T-helper 9 cell (primary cell): Measurements from ENCODE around the gene POTEJ.
"Not testable (repeated sequence)": the region's sequence is repeated elsewhere in the genome, so short reads cannot be mapped to it uniquely, and the experiment has no call there.

ENCODE experiments used
- DNase-seq: peaks from one replicate; pipeline ENCODE4 v3.0.0-alpha.2; 2020
- total RNA-seq, 2 donors: gene quantifications; one replicate each; lab custom pipeline; 2026; lab: John Stamatoyannopoulos, UW

The POTEJ gene
- total RNA-seq: 0 to 0.07 reads per million in 2 donors

GRCh38 chr2:130611140-130611539, at the start of gene POTEJ:
TSS of gene POTEJ (plus strand) at chr2:130611440. CDS start at chr2:130611533, 93 bp downstream.
- DNase-seq: not testable (repeated sequence)

- not testable (repeated sequence) for DNase-seq
Observed at GRCh38 chr2:130566165-130566564, 45.1 kb upstream of the POTEJ start.

- DNase-seq: not testable (repeated sequence)
Observed at GRCh38 chr2:130571929-130572328, 39.3 kb upstream of the POTEJ start.

- DNase-seq: not testable (repeated sequence)
Observed at GRCh38 chr2:130574230-130574629, 37.0 kb upstream of the POTEJ start.

GRCh38 chr2:130576209-130576784, 34.9 kb upstream of the POTEJ start:
- DNase-seq: not testable (repeated sequence)

DNA sequence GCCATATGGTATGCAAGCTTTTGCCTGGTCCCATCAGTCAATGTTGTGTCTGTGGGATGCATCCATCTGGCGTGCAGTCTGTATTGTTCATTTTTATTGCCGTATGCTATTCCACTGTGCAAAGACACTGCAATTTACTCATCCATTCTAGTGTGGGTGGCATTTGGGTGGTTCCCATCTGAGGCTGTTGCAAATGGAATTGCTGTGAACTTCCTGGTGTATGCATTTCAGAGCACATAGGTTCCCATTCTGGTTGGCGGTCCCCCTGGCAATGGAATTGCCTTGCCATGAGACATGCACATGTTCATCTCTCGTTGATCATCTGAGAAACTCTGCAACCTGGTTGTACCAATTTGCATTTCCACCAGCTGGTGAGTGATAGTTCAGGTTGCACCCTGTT, 33.7 kb upstream of the POTEJ start:
- DNase-seq: not testable (repeated sequence)

DNA sequence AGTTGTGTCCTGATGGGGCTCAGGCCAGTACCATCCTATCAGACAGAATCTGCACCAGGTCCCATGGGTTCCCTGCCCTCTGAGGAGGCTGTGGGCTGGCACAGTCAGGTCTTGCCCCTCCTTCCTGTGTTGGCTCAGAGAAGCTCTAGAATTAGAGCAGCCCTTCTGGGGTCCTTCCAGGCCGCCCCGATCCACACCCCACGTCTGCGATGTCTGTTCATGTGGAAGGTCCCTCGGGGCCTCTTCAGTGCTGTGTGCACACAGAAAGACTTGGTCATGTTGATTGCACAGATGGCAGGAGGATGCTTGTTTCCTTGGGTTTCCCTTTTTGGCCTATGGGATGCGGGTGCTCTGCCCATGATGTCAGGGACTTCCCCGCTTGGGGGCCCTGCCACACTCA, 32.1 kb upstream of the POTEJ start:
- not testable (repeated sequence) for DNase-seq

GRCh38 chr2:130581491-130581890, 29.7 kb upstream of the POTEJ start:
- DNase-seq: not testable (repeated sequence)

DNA sequence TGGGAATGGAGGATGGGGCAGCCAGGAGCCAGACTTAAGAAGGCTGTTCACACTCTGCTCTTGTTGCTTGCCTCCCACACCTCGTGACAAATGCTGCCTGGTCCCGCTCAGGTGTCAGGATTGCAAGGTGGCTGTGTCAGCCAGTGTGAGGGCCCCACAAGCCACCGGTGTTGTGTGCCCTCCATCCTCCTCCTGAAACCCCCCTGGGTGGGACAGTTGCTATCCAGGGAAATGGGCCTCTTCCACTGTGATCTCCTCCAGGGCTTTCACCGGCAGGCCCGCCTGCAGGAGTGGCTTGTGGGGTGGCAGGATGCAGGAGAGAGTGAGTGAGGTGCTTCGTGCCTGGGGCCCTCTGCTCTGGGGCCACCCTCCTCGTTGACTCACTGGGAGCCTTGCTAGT, 28.3 kb upstream of the POTEJ start:
- not testable (repeated sequence) for DNase-seq

DNA sequence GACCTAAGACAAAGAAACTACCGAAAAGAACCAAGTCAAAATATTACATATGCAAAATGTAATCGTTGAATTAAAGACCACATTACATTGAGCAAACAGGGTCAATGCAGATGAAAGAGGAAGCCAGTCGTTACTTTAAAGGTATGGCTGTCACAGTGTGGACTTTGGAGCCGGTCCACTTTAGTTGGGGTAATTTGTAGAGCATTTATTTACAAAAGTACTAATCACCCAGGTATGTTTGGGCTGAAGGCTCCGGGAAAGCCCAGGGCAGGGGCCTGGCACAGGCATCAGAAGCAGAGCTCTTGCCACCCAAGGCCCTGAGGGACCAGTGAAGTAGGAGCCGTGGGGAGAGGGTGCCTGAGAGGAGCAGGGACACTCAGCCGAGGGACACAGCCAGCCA, 27.7 kb upstream of the POTEJ start:
- not testable (repeated sequence) for DNase-seq

GRCh38 chr2:130584726-130585125, 26.5 kb upstream of the POTEJ start:
- not testable (repeated sequence) for DNase-seq

DNA sequence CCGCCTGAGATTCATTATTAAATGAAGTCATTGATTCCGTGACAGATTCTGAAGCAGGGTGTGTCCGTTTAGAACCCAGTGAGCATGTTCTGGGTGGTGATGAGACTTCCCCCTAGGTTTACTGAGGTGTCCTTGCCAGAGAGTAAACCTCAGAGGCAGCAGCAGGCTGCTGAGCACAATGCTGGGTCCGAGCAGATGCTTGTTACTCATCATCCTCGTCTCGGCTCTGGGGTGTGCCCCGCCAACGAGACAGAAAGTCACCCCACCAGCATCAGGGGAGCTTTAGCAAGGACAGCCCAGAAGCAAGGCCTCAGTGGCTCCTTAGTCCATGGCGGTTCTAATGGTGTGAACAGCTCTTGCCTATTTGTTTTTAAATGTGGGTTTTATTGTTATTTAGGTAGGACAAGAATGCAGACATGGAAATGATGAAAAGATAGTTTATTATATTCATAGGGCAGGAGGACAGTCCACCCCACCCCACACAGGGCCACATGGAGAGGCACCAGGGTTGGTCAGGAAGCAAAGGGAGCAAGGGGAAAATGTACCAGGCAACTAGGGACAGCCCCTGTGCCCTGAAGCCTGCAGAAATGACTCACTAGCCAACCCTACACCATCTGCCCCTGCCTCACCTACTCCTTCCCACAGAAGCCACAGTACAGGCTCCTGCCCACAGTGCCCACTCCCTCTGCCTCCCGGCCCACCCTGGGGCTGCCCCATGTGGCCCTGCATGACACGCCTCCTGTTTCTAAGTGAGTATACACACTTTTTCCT, 22.4 kb upstream of the POTEJ start:
- DNase-seq: not testable (repeated sequence)

DNA sequence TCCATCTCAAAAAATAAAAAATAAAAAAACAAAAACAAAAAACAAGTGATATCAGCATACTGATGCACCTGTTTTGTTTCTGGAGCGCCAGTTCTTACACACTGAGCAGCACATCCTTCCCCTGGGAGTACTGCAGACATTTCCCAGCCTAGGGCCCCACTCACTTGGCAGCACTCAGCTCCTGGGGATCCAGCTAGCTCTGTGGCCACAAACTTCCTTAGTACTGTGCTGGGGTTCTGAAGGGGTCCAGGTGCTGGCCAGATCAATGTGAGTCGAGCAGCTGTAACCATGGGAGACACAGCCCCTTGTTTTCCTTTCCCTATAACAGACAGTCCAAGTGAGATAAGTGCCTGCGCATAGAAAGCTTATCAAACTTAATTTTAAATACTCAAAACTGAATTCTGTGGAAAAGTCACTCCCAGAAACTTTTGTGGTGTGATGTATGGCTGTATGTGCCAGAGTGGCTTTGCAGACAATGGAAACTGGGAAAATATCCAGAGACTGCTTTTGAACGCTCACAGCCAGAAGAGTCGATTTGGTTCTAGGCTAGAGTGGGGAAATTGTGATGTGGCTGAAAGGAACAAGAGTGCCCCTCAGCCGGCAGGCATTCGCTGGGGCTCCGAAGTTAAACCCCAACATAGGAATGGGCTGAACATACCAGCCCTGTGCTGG, 20.9 kb upstream of the POTEJ start:
- DNase-seq: not testable (repeated sequence)

DNA sequence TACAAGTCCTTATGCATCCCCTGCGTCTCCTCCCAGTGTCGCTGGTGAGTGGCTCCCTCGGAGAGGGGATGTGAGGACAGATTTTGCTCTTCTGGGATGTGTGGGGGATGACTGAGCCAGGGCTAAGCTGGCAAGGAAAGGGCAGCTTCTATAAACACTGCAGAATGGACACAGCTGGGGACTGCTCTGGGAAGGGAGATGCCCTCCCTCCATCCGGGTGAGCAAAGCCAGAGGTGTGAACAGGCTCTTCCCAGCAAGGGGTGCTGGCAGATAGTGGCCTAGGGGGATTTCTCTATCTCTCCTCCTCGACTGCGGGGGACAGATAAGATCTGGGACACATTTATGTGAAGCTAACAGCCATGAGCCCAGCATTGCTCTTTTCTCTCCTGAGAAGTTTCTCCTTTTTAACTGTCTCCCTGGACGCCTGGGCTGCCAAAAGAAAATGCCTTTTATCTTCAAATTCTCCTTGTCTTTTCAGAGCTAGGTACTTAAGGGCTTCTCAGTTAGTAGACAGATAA, 20.3 kb upstream of the POTEJ start:
- not testable (repeated sequence) for DNase-seq

DNA sequence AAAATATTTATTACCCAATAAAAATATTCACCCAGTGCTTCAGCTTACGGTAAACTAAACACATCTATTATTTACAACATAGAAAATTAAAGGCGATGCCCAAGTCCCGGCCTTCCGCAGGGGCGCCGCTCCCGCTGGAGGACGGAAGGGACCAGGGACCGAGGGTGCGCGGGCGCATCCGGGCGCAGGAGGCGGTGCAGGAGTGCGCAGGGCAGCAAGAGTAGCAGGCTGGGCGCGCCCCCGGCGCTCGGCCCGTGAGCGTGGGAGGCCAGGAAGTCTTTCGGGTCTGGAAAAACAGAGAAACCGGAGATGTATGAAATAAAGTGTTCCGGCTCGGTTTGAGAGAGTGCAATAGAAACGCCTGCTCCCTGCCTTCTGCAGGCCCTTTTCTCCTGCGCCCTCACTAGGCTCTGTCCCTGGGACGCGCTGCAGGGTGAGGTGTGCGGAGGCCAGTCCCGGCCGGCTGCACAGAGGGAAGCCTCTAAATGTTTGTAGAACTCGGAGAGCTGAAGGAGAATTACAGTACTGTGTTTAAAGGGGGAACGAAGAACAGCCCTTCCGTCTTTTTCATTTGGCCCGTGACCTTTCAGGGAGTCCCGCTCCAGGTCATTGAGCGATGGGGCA, 18.3 kb upstream of the POTEJ start:
- DNase-seq: not testable (repeated sequence)

DNA sequence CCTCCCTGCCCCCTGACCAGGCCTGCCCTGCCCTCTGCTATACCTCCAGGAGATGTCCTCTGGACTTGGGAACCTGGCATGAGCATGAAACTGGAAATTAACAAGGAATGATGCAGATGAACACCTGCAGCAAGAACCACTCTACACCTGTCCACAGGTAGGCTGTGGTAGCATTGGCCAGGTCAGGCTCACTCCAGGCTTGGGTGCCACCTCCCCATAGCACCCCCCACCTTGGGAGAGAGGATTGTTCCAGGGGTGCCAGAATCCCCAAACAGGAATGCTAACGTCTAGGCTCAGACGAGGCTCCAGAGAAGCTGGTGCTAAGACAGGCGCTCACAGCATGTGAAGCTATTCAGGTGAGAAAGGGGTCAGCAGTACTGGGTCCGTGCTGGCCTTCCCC, 17.2 kb upstream of the POTEJ start:
- not testable (repeated sequence) for DNase-seq

GRCh38 chr2:130596757-130597156, 14.5 kb upstream of the POTEJ start:
- not testable (repeated sequence) for DNase-seq

DNA sequence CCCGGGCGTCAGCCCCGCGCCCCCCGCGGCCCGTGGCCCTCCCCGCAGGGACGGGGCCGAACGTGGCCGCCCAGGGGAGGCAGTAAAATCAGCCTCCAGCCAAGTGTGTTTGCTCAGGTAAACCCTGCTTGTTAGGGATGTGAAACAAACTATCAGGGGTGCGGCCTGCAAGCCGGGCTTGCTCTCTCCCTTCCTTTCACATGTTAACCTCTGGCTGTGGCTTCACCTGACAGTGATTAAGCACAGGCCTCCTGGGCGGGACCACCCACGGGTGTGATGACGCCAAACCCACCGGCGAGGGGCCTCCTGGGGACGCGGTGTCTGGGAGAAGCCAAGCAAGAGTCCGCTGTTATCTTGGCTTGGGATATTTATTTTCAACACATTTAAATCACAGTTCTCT, 13.2 kb upstream of the POTEJ start:
- not testable (repeated sequence) for DNase-seq

DNA sequence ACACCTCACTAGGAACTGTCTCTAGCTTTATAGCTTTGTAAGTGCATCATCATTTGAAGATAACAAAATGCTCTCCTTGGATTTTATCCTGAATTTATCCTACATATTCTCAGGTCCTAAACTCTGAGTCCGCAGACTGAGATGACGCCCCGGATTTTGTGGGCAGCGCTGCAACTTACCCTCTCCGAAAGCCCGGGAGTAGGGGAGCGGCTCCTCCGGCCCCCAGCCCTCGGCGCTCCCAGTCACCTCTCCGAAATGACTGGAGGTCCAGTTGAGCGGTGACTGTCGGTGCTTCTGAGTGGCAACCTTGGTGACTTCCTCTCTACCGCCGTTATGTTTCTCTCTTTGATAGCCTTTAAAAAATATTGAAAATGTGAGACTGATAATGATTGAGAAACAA, 12.8 kb upstream of the POTEJ start:
- DNase-seq: not testable (repeated sequence)

GRCh38 chr2:130599393-130599792, 11.8 kb upstream of the POTEJ start, which contains the start of gene CFC1:
TSS of gene CFC1 (minus strand) at chr2:130599575. CDS start at chr2:130599287, 288 bp downstream.
- DNase-seq: not testable (repeated sequence)

DNA sequence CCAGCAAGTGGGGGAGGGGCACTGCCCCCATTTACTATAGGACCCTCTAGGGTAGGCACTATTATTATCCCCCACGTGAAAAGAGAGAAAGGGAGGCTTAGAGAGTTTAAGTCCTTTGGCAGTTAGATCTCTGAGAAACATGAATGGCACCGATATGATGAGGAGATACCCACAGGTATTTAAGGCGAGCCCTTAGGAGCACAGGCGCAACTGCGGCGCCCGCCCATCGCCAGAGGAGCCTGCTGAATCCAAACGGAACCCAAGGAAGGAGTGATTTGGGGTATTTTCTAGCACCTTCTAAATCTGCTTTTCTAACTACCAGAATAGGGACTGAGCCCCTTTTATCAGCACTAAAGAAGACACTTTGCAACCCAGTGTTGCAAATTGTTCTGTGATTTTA, 11.3 kb upstream of the POTEJ start:
- not testable (repeated sequence) for DNase-seq

- not testable (repeated sequence) for DNase-seq
Observed at GRCh38 chr2:130601648-130602302, 9.5 kb upstream of the POTEJ start.
